Activated B cell treated with CpG ODN at 0.5 μM for 24 hours (primary cell): Measurements from ENCODE around the gene IGDCC3. TPM values are rescaled to one million over a fixed set of nuclear protein-coding genes. Genes with fewer than 3 reads are reported as not detected.

ENCODE experiments used
- ATAC-seq: fragments of 200-7000 bp; cut with Tn5 transposase; one replicate; pipeline ENCODE4 v1.10.0; 2021; ENCODE audit warnings: low read depth, mild to moderate bottlenecking, moderate library complexity
- CTCF ChIA-PET: fragments of 350-600 bp; sonication (Branson Sonifier 250); formaldehyde crosslinking; loops from one replicate; lab custom pipeline; 2021; ENCODE audit warnings: antibody characterized with exemption; lab: Charles Lee
- POLR2A ChIA-PET: fragments of 350-600 bp; sonication (Branson Sonifier 250); formaldehyde crosslinking; loops from one replicate; lab custom pipeline; 2021; ENCODE audit warnings: antibody characterized with exemption; lab: Charles Lee
- DNase-seq: peaks from one replicate; pipeline ENCODE4 v3.0.0; 2022
- H3K27ac Mint-ChIP-seq: one replicate; pipeline ENCODE4 v1.8.0; 2020; ENCODE audit warnings: mixed read lengths
- H3K27me3 Mint-ChIP-seq: one replicate; pipeline ENCODE4 v1.8.0; 2021; ENCODE audit warnings: mixed read lengths
- H3K36me3 Mint-ChIP-seq: one replicate; pipeline ENCODE4 v1.8.0; 2021; ENCODE audit warnings: low read depth, mixed read lengths
- H3K4me1 Mint-ChIP-seq: one replicate; pipeline ENCODE4 v1.8.0; 2021; ENCODE audit warnings: mixed read lengths
- H3K4me3 Mint-ChIP-seq: one replicate; pipeline ENCODE4 v1.8.0; 2020; ENCODE audit warnings: mild to moderate bottlenecking, mixed read lengths
- H3K9me3 Mint-ChIP-seq: one replicate; pipeline ENCODE4 v1.8.0; 2020; ENCODE audit warnings: mixed read lengths
- CTCF ChIP-seq: fragments of 200-600 bp; IDR thresholded peaks from one replicate; pipeline ENCODE4 v1.8.0; 2022; ENCODE audit warnings: antibody characterized with exemption, mild to moderate bottlenecking
- intact Hi-C: fragments of 100-400 bp; cut with micrococcal nuclease; formaldehyde crosslinking; loops from one replicate; pipeline ENCODE4 v1.15.1; 2024
- total RNA-seq: library from RNA; stranded (reverse); gene quantifications from 2 replicates; pipeline ENCODE4 v1.2.3, GENCODE V29; 2022

IGDCC3 gene
- total RNA-seq, 1 donor from 2014 or later: not detected

- Mint-ChIP-seq H3K9me3 (no peaks in the 10 kb centered on the region), H3K4me3 (no peak overlapping the region), H3K27ac (no peak overlapping the region), H3K4me1 (peaks cover 8% of the 10 kb centered on the region), H3K27me3 (peaks cover 44% of the 10 kb centered on the region), H3K36me3 (no peaks in the 10 kb centered on the region)
- CTCF ChIA-PET: no interaction called here
- ATAC-seq (no peak), DNase-seq (no peak)
- no peak for TF ChIP-seq CTCF
- intact Hi-C loops: no loop called here
- POLR2A ChIA-PET: interaction anchor here (0.7 kb wide), 1 partner anchor 13 kb away, joined by 7 read pairs; no protein-coding TSS in a partner anchor
Measured at GRCh38 chr15:65392368-65392767, 14.6 kb upstream of the IGDCC3 start.

- H3K9me3 Mint-ChIP-seq: no peaks in the 10 kb centered on the region
- ChIA-PET CTCF (no interaction called here), POLR2A (no interaction called here)
- no peak overlapping the region for H3K27ac Mint-ChIP-seq
- no peak overlapping the region for H3K4me3 Mint-ChIP-seq
- no peak for TF ChIP-seq CTCF
- intact Hi-C loops: no loop called here
- H3K4me1 Mint-ChIP-seq: peaks cover 5% of the 10 kb centered on the region
- H3K27me3 Mint-ChIP-seq: peaks cover 38% of the 10 kb centered on the region
- no peak for DNase-seq
- ATAC-seq: no peak
- H3K36me3 Mint-ChIP-seq: no peaks in the 10 kb centered on the region
Measured at GRCh38 chr15:65391732-65392131, 13.9 kb upstream of the IGDCC3 start.

- Mint-ChIP-seq H3K4me3 (no peak overlapping the region), H3K9me3 (no peaks in the 10 kb centered on the region), H3K4me1 (peaks cover 2% of the 10 kb centered on the region), H3K27me3 (peaks cover 36% of the 10 kb centered on the region), H3K27ac (no peak overlapping the region), H3K36me3 (no peaks in the 10 kb centered on the region)
- CTCF ChIA-PET: interaction anchor here (1.1 kb wide), 1 partner anchor 11 kb away, joined by 4 read pairs; no protein-coding TSS in a partner anchor
- no peak for TF ChIP-seq CTCF
- POLR2A ChIA-PET: no interaction called here
- DNase-seq: no peak
- intact Hi-C loops: no loop called here
- no peak for ATAC-seq
Measured at GRCh38 chr15:65390447-65390846, 12.6 kb upstream of the IGDCC3 start.

- H3K36me3 Mint-ChIP-seq: no peaks in the 10 kb centered on the region
- no peak for DNase-seq
- ChIA-PET POLR2A (no interaction called here), CTCF (no interaction called here)
- H3K4me1 Mint-ChIP-seq: peaks cover 9% of the 10 kb centered on the region
- ATAC-seq: no peak
- no peak for TF ChIP-seq CTCF
- H3K27me3 Mint-ChIP-seq: peaks cover 24% of the 10 kb centered on the region
- H3K9me3 Mint-ChIP-seq: no peaks in the 10 kb centered on the region
- intact Hi-C loops: loop anchor here (10.0 kb wide), 1 partner anchor 906 kb away; the partner anchor contains the start of gene DIS3L
- H3K4me3 Mint-ChIP-seq: no peak overlapping the region
- no peak overlapping the region for H3K27ac Mint-ChIP-seq
Measured at GRCh38 chr15:65389226-65389625, 11.4 kb upstream of the IGDCC3 start.

GRCh38 chr15:65388306-65389080 lies 10.7 kb upstream of the IGDCC3 start:
- CTCF ChIA-PET: interaction anchor here (3.7 kb wide), 1 partner anchor 68 kb away, joined by 76 read pairs; no protein-coding TSS in a partner anchor
- Mint-ChIP-seq H3K27ac (no peak overlapping the region), H3K4me1 (peaks cover 10% of the 10 kb centered on the region), H3K4me3 (no peak overlapping the region), H3K9me3 (no peaks in the 10 kb centered on the region), H3K27me3 (peaks cover 17% of the 10 kb centered on the region), H3K36me3 (no peaks in the 10 kb centered on the region)
- ATAC-seq (no peak), DNase-seq (no peak)
- intact Hi-C loops: loop anchor here (10.0 kb wide), 1 partner anchor 906 kb away; the partner anchor contains the start of gene DIS3L
- POLR2A ChIA-PET: no interaction called here
- TF ChIP-seq CTCF: no peak
